Measurements from ENCODE around the gene BLOC1S4. TPM values are rescaled to one million over a fixed set of nuclear protein-coding genes. Genes with fewer than 3 reads are reported as not detected.

BLOC1S4 gene
- total RNA-seq, 1 donor from 2014 or later, result 23.8 TPM

DNA sequence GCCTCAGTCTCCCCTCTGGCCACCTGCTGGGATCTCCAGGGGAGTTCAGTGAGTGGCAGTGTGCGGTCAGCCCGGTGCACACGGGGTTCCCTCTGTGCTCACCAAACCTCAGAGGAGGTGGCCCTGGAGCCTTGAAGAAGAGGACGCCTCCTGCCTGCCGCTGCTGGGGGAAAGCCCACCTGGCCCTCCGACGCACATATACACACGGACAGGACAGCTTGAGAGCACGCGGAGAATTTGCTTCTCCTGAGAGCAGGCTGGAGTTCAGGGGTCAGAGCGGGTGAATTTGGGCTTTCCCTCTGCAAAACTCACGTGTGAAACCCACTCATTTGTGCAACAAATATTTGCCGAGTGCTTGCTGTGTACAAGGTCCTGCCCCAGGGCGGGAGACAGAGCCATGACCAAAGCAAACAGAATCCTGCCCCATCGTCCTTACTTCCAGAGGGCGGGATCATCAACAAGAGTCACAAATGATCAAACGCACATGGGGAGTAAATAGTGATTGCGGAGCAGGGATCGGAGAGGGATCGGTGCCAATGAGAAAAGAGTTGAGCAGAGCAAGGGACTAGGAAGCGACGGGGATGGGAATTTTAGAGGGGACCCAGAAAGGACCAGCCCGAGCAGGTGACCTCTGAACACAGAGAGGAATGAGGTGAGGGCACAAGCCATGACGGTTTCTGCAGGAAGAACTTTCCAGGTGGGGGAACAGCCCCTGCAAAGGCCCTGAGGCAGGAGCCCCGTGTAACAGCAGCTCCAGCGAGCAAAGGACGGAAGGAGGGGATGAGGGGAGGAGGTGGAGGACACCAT is 17.6 kb downstream of the BLOC1S4 start:
- TF ChIP-seq, protein P1, sequence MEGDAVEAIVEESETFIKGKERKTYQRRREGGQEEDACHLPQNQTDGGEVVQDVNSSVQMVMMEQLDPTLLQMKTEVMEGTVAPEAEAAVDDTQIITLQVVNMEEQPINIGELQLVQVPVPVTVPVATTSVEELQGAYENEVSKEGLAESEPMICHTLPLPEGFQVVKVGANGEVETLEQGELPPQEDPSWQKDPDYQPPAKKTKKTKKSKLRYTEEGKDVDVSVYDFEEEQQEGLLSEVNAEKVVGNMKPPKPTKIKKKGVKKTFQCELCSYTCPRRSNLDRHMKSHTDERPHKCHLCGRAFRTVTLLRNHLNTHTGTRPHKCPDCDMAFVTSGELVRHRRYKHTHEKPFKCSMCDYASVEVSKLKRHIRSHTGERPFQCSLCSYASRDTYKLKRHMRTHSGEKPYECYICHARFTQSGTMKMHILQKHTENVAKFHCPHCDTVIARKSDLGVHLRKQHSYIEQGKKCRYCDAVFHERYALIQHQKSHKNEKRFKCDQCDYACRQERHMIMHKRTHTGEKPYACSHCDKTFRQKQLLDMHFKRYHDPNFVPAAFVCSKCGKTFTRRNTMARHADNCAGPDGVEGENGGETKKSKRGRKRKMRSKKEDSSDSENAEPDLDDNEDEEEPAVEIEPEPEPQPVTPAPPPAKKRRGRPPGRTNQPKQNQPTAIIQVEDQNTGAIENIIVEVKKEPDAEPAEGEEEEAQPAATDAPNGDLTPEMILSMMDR (conservative IDR thresholded peaks at IDR 0.05), result no peak
- H3K4me1 Mint-ChIP-seq, result peaks cover 37% of the 10 kb centered on the region
- H3K9me3 Mint-ChIP-seq, result no peaks in the 10 kb centered on the region
- H3K36me3 Mint-ChIP-seq (ENCODE audit: low read depth), result no peaks in the 10 kb centered on the region
- no peak overlapping the region for H3K4me3 Mint-ChIP-seq
- peaks cover 7% of the 10 kb centered on the region for H3K27me3 Mint-ChIP-seq (ENCODE audit: low read depth)
- no peak for DNase-seq (ENCODE audit: low read depth, low spot score)
- peak overlapping the region; percentile 84 for H3K27ac Mint-ChIP-seq (ENCODE audit: unreplicated experiment)

DNA sequence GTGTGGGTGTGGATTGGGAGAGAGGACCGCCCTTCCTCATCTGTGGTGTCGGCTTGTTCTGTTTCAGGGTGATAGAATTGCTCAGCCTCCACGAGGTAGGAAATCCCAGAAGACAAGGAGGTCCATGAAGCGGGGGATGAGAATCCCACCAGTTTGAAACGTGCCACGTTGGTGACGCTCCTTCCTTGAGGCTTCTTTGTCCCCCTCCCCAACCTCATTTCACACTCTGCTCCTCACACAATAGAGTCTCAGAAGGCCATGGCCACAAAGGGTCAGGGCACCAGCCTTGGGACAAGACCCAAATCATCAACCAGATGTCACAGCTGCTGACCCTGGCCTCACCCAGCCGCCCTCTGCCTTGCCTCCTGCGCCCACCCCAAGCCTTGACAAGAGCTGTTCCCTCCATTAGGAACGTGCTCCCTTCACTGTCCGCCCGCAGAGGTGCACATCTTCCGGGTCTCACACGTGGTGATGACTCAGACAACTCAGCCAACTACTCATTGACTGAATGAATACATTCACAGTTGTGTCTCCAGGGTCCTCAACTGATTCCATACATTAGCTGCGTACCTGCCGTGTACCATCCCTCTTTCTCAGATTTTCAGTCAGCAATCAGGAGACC is 18.3 kb downstream of the BLOC1S4 start:
- Mint-ChIP-seq H3K4me1 (peaks cover 33% of the 10 kb centered on the region), H3K27ac (ENCODE audit: unreplicated experiment) (peak overlapping the region; percentile 93)

DNA sequence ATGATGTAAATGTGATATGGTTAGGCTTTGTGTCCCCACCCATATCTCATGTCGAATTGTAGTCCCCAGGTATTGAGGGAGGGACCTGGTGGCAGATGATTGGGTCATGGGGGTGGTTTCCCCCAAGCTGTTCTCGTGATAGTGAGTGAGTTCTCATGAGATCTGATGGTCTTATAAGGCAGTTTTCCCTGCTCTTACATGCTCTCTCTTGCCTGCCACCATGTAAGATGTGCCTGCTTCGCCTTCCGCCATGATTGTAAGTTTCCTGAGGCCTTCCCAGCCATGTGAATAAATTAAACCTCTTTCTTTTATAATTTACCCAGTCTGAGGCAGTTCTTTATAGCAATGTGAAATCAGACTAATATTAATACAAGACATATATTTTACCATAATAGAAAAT is 23.9 kb downstream of the BLOC1S4 start:
- Mint-ChIP-seq H3K27ac (ENCODE audit: unreplicated experiment) (no peak overlapping the region), H3K27me3 (ENCODE audit: low read depth) (no peaks in the 10 kb centered on the region), H3K4me1 (peaks cover 6% of the 10 kb centered on the region), H3K9me3 (peaks cover 8% of the 10 kb centered on the region), H3K4me3 (no peak overlapping the region), H3K36me3 (ENCODE audit: low read depth) (peaks cover 3% of the 10 kb centered on the region)
- TF ChIP-seq, protein P1 (conservative IDR thresholded peaks at IDR 0.05), result no peak
- no peak for DNase-seq (ENCODE audit: low read depth, low spot score)

More for the DNA sequence above, 18.3 kb downstream of the BLOC1S4 start:
- peaks cover 4% of the 10 kb centered on the region for H3K27me3 Mint-ChIP-seq (ENCODE audit: low read depth)
- no peak for DNase-seq (ENCODE audit: low read depth, low spot score)
- TF ChIP-seq, protein P1 (conservative IDR thresholded peaks at IDR 0.05), result no peak
- no peak overlapping the region for H3K4me3 Mint-ChIP-seq
- H3K36me3 Mint-ChIP-seq (ENCODE audit: low read depth), result no peaks in the 10 kb centered on the region
- H3K9me3 Mint-ChIP-seq, result peaks cover 2% of the 10 kb centered on the region

DNA sequence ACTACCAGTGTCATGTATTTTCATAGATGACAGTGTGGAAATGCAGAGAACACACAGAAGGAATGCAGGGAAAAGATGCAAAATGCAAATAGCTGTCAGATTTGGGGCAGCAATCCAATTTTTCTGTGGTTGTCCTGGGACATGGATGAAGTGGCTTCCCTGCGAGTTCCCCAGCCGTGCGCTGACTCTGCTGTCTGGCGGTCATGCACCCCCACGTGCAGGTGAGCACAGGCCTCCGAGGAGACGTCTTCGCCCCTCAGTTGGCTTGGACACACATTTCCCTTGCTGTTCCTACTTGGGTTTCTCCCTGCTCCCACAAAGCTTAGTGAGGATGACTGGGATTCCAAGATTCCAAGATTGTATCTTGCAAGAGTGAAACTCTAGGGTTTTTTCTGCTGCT is 24.4 kb downstream of the BLOC1S4 start:
- Mint-ChIP-seq H3K4me3 (no peak overlapping the region), H3K9me3 (peaks cover 9% of the 10 kb centered on the region), H3K27me3 (ENCODE audit: low read depth) (no peaks in the 10 kb centered on the region), H3K27ac (ENCODE audit: unreplicated experiment) (no peak overlapping the region), H3K36me3 (ENCODE audit: low read depth) (peaks cover 3% of the 10 kb centered on the region), H3K4me1 (peaks cover 4% of the 10 kb centered on the region)
- TF ChIP-seq, protein P1 (conservative IDR thresholded peaks at IDR 0.05), result no peak
- DNase-seq (ENCODE audit: low read depth, low spot score), result no peak

DNA sequence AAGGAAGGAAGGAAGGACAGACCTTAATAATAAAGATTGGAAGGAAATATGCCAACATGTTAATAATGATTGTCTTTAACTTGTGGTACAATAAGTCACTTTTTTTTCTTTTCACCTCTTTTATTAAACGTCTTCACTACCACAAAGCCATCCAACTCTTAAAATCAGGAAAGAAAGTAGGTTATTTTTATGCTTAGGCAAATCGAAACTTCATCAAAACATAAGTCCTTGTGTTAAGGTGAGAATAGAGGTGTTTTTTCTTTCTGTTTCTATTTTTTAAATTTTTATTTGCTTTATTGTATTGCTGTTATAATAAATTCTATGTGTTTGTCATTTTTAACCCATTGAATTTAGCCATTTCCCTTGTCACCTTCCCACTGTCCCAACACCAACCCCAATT is 26.5 kb downstream of the BLOC1S4 start:
- peaks cover 3% of the 10 kb centered on the region for H3K36me3 Mint-ChIP-seq (ENCODE audit: low read depth)
- TF ChIP-seq, protein P1 (conservative IDR thresholded peaks at IDR 0.05), result no peak
- no peak for DNase-seq (ENCODE audit: low read depth, low spot score)
- peak overlapping the region; percentile 19 for H3K27ac Mint-ChIP-seq (ENCODE audit: unreplicated experiment)
- H3K4me1 Mint-ChIP-seq, result peaks cover 13% of the 10 kb centered on the region
- H3K4me3 Mint-ChIP-seq, result no peak overlapping the region
- H3K9me3 Mint-ChIP-seq, result peaks cover 9% of the 10 kb centered on the region
- no peaks in the 10 kb centered on the region for H3K27me3 Mint-ChIP-seq (ENCODE audit: low read depth)
